HepG2 (cell line): ENCODE data around the gene RPL41. TPM values are rescaled to one million over a fixed set of nuclear protein-coding genes. Genes with fewer than 3 reads are reported as not detected.

ENCODE experiments used
- AGO1 ChIP-seq: fragments of 200-400 bp; formaldehyde crosslinking; IDR thresholded peaks from 2 replicates; pipeline ENCODE4 v1.6.1; 2017; ENCODE audit warnings: mild to moderate bottlenecking, low read depth, low read length, moderate library complexity; ENCODE audit not compliant: poor library complexity, severe bottlenecking
- CHD4 ChIP-seq: fragments of 200-600 bp; sonication (generic); IDR thresholded peaks from 2 replicates; pipeline ENCODE4 v1.7.0; 2017; ENCODE audit warnings: mild to moderate bottlenecking, low read length, borderline replicate concordance
- HOXD1 ChIP-seq: sonication (generic); formaldehyde crosslinking; IDR thresholded peaks from 2 replicates; pipeline ENCODE4 v1.5.0; 2020; ENCODE audit warnings: missing genetic modification reagents
- NR3C1 ChIP-seq: sonication (generic); formaldehyde crosslinking; IDR thresholded peaks from 2 replicates; pipeline ENCODE4 v1.4.0; 2020; ENCODE audit warnings: missing genetic modification reagents
- ZBTB2 ChIP-seq: sonication (generic); formaldehyde crosslinking; IDR thresholded peaks from 2 replicates; pipeline ENCODE4 v1.8.0; 2022; ENCODE audit warnings: low read depth, missing genetic modification reagents
- ZC3H4 ChIP-seq: sonication (generic); formaldehyde crosslinking; IDR thresholded peaks from 2 replicates; pipeline ENCODE4 v1.4.0; 2020; ENCODE audit warnings: missing genetic modification reagents, borderline replicate concordance
- ZNF142 ChIP-seq: sonication (generic); formaldehyde crosslinking; IDR thresholded peaks from 2 replicates; pipeline ENCODE4 v1.4.0; 2020; ENCODE audit warnings: missing genetic modification reagents
- ZNF224 ChIP-seq: sonication (generic); formaldehyde crosslinking; IDR thresholded peaks from 2 replicates; pipeline ENCODE4 v1.5.0; 2020; ENCODE audit warnings: mild to moderate bottlenecking, missing genetic modification reagents
- ZNF3 ChIP-seq: IDR thresholded peaks from 2 replicates; pipeline ENCODE4 v1.7.0; 2017; ENCODE audit warnings: inconsistent platforms
- ZNF501 ChIP-seq: sonication (generic); formaldehyde crosslinking; IDR thresholded peaks from 2 replicates; pipeline ENCODE4 v1.5.1; 2020; ENCODE audit warnings: mild to moderate bottlenecking, moderate library complexity, missing genetic modification reagents
- ZNF777 ChIP-seq: sonication (generic); formaldehyde crosslinking; IDR thresholded peaks from 2 replicates; pipeline ENCODE4 v1.4.0; 2020; ENCODE audit warnings: missing genetic modification reagents
- ZNF781 ChIP-seq: sonication (generic); formaldehyde crosslinking; IDR thresholded peaks from 2 replicates; pipeline ENCODE4 v1.5.1; 2020; ENCODE audit warnings: borderline replicate concordance, mild to moderate bottlenecking, missing genetic modification reagents; ENCODE audit errors: not compliant biosample characterization
- ZSCAN29 ChIP-seq: sonication (generic); formaldehyde crosslinking; conservative IDR thresholded peaks from 2 replicates; pipeline ENCODE4 v1.4.0; 2020; ENCODE audit warnings: mild to moderate bottlenecking, missing genetic modification reagents
- polyA plus RNA-seq, 8 experiments: library from polyadenylated mRNA; depleted of rRNA in 3 of 8; stranded (reverse) in 7 of 8; unstranded in 1 of 8; fragments of >200 nt; fragmentation: Illumina TruSeq in 4 of 8; extraction: Trizol in 4 of 8; gene quantifications; 2 replicates each; pipeline versions ENCODE4 v1.2.1 to v1.2.3, GENCODE V29; 2011 to 2016; ENCODE audit warnings: low read depth in 4 of 8, missing spikeins in 1 of 8, mixed read lengths in 1 of 8; ENCODE audit not compliant: insufficient read depth in 1 of 8
- total RNA-seq, 5 experiments: library from RNA; depleted of rRNA; stranded (reverse); fragments of >200 nt; fragmentation: Illumina TruSeq; extraction: Trizol; gene quantifications; 2 replicates each; pipeline ENCODE4 v1.2.3, GENCODE V29; 2016; ENCODE audit warnings: low read depth in 1 of 5
- TF ChIP-seq, protein P1 (sequence below): sonication (generic); formaldehyde crosslinking; IDR thresholded peaks from 2 replicates; pipeline ENCODE4 v1.4.0; 2020; ENCODE audit warnings: missing genetic modification reagents
- TF ChIP-seq, protein P2 (sequence below): sonication (generic); formaldehyde crosslinking; IDR thresholded peaks from 2 replicates; pipeline ENCODE4 v1.4.0; 2020; ENCODE audit warnings: missing genetic modification reagents

Gene RPL41
- total and polyA plus RNA-seq, 2 of the 13 experiments (the other 11 are each of a cell fraction or from before 2014, with no cell fraction given), result 4,012 to 7,670 TPM

GRCh38 chr12:56157201-56158028, 41.0 kb downstream of the RPL41 start (continued):
- TF ChIP-seq HOXD1 (CRISPR knock-in tag) (no peak), ZNF501 (CRISPR knock-in tag) (no peak), ZBTB2 (peak; percentile 41; the same call in 1 of the 2 replicates), NR3C1 (no peak), AGO1 (peak; percentile 66), ZNF224 (CRISPR knock-in tag) (no peak; the same call in 1 of the 2 replicates), ZNF142 (CRISPR knock-in tag) (no peak), CHD4 (no peak), ZSCAN29 (0 out of 2 replicates have a peak, but pooled peaks have one; percentile 30), ZC3H4 (CRISPR knock-in tag) (no peak), ZNF777 (CRISPR knock-in tag) (no peak), ZNF781 (CRISPR knock-in tag) (no peak), ZNF3 (no peak)
- TF ChIP-seq, protein P1, sequence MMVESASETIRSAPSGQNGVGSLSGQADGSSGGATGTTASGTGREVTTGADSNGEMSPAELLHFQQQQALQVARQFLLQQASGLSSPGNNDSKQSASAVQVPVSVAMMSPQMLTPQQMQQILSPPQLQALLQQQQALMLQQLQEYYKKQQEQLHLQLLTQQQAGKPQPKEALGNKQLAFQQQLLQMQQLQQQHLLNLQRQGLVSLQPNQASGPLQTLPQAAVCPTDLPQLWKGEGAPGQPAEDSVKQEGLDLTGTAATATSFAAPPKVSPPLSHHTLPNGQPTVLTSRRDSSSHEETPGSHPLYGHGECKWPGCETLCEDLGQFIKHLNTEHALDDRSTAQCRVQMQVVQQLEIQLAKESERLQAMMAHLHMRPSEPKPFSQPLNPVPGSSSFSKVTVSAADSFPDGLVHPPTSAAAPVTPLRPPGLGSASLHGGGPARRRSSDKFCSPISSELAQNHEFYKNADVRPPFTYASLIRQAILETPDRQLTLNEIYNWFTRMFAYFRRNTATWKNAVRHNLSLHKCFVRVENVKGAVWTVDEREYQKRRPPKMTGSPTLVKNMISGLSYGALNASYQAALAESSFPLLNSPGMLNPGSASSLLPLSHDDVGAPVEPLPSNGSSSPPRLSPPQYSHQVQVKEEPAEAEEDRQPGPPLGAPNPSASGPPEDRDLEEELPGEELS, result 0 out of 2 replicates have a peak, but pooled peaks have one; percentile 11
- TF ChIP-seq, protein P2, sequence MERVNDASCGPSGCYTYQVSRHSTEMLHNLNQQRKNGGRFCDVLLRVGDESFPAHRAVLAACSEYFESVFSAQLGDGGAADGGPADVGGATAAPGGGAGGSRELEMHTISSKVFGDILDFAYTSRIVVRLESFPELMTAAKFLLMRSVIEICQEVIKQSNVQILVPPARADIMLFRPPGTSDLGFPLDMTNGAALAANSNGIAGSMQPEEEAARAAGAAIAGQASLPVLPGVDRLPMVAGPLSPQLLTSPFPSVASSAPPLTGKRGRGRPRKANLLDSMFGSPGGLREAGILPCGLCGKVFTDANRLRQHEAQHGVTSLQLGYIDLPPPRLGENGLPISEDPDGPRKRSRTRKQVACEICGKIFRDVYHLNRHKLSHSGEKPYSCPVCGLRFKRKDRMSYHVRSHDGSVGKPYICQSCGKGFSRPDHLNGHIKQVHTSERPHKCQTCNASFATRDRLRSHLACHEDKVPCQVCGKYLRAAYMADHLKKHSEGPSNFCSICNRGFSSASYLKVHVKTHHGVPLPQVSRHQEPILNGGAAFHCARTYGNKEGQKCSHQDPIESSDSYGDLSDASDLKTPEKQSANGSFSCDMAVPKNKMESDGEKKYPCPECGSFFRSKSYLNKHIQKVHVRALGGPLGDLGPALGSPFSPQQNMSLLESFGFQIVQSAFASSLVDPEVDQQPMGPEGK (CRISPR knock-in tag), result peak; percentile 97
